Liver (tissue), 9 donors: Measurements from ENCODE around the gene MLLT6. TPM values are rescaled to one million over a fixed set of nuclear protein-coding genes. Genes with fewer than 3 reads are reported as not detected.
A peak's percentile ranks its signal among the peaks of the same experiment; 100 is the strongest.

ENCODE experiments used
- DNase-seq: peaks from one replicate; pipeline ENCODE4 v3.0.0-alpha.2; 2017; ENCODE audit warnings: low spot score
- H3K27ac ChIP-seq, 2 donors: one replicate each; pipeline ENCODE4 v1.7.0; 2013; ENCODE audit warnings: inconsistent platforms in 2 of 2, low read length in 2 of 2, control low read depth in 1 of 2, low read depth in 1 of 2, mild to moderate bottlenecking in 1 of 2
- H3K27me3 ChIP-seq, 4 donors: one replicate each; pipeline versions ENCODE4 v1.6.1 to v1.7.0; 2013; ENCODE audit warnings: low read length in 3 of 4, inconsistent platforms in 1 of 4, mild to moderate bottlenecking in 1 of 4, moderate library complexity in 1 of 4; ENCODE audit not compliant: control insufficient read depth in 4 of 4, insufficient read depth in 4 of 4
- H3K36me3 ChIP-seq, 4 donors: one replicate each; pipeline versions ENCODE4 v1.6.1 to v1.7.0; 2013; ENCODE audit warnings: low read length in 3 of 4, mild to moderate bottlenecking in 3 of 4, low read depth in 1 of 4, moderate library complexity in 1 of 4; ENCODE audit not compliant: control insufficient read depth in 4 of 4, insufficient read depth in 3 of 4
- H3K4me1 ChIP-seq, 4 donors: one replicate each; pipeline versions ENCODE4 v1.6.1 to v1.7.0; 2013; ENCODE audit warnings: low read length in 3 of 4, mild to moderate bottlenecking in 3 of 4, moderate library complexity in 1 of 4; ENCODE audit not compliant: control insufficient read depth in 4 of 4, insufficient read depth in 4 of 4
- H3K4me3 ChIP-seq, 3 donors: one replicate each; pipeline versions ENCODE4 v1.6.1 to v1.7.0; 2013; ENCODE audit warnings: low read length in 3 of 3, control low read depth in 1 of 3, low read depth in 1 of 3, mild to moderate bottlenecking in 1 of 3
- H3K9ac ChIP-seq, 2 donors: one replicate each; pipeline ENCODE4 v1.7.0; 2013; ENCODE audit warnings: low read length in 2 of 2, mild to moderate bottlenecking in 2 of 2, moderate library complexity in 2 of 2, control low read depth in 1 of 2, low read depth in 1 of 2
- H3K9me3 ChIP-seq, 4 donors: one replicate each; pipeline versions ENCODE4 v1.6.1 to v1.7.0; 2013; ENCODE audit warnings: low read length in 3 of 4; ENCODE audit not compliant: control insufficient read depth in 4 of 4
- CTCF ChIP-seq: fragments of 150-350 bp; IDR thresholded peaks from 2 replicates; pipeline ENCODE4 v1.5.1; 2017; ENCODE audit warnings: improper control_type of control experiment, low read depth, low read length; ENCODE audit not compliant: missing input control
- FOXA1 ChIP-seq: IDR thresholded peaks from 2 replicates; pipeline ENCODE4 v1.6.1; 2016; ENCODE audit warnings: antibody characterized with exemption
- HNF4A ChIP-seq, 2 donors: conservative IDR thresholded peaks; 2 replicates each; pipeline ENCODE4 v1.6.1; 2016; ENCODE audit warnings: antibody characterized with exemption in 2 of 2, mild to moderate bottlenecking in 2 of 2
- JUND ChIP-seq, 2 donors: IDR thresholded peaks; 2 replicates each; pipeline ENCODE4 v1.6.1; 2016; ENCODE audit warnings: antibody characterized with exemption in 2 of 2
- NR2F2 ChIP-seq: IDR thresholded peaks from 2 replicates; pipeline ENCODE4 v1.6.1; 2016; ENCODE audit warnings: antibody characterized with exemption
- RAD21 ChIP-seq, 2 donors: IDR thresholded peaks; 2 replicates each; pipeline ENCODE4 v1.6.1; 2016; ENCODE audit warnings: antibody characterized with exemption in 2 of 2, mild to moderate bottlenecking in 2 of 2
- REST ChIP-seq: IDR thresholded peaks from 2 replicates; pipeline ENCODE4 v1.6.1; 2016; ENCODE audit warnings: antibody characterized with exemption, mild to moderate bottlenecking
- YY1 ChIP-seq: IDR thresholded peaks from 2 replicates; pipeline ENCODE4 v1.6.1; 2016; ENCODE audit warnings: antibody characterized with exemption, mild to moderate bottlenecking
- whole genome bisulfite sequencing: extraction: QIAGEN DNeasy Blood & Tissue Kit; methylation state at CpG from one replicate; pipeline ENCODE4 v1.1.7; 2013; 5-methylcytosine and 5-hydroxymethylcytosine counted together
- polyA plus RNA-seq, 2 donors: library from polyadenylated mRNA; stranded (reverse) in 1 of 2; unstranded in 1 of 2; fragments of 200-250 nt in 1 of 2; fragments of >200 nt in 1 of 2; fragmentation: Nextera tagmentation in 1 of 2; extraction: Ambion mirVana in 1 of 2; gene quantifications; one replicate each; pipeline versions ENCODE4 v1.2.1 to v1.2.3, GENCODE V29; 2013 to 2015
- total RNA-seq, 2 donors: library from RNA; depleted of rRNA; stranded (reverse); fragments of >200 nt; gene quantifications; one replicate each; pipeline ENCODE4 v1.2.3, GENCODE V29; 2014
- donor health status: healthy.
- donor health status: healthy.
- donor health status: healthy.
- donor health status: healthy.
- donor health status: healthy.

MLLT6 gene
- total and polyA plus RNA-seq, 4 donors = 3.3 to 22.8 (median 8.1) TPM

- no peak for TF ChIP-seq REST
Observed at GRCh38 chr17:38733982-38734973, 29.2 kb downstream of the MLLT6 start (continued).

GRCh38 chr17:38735161-38735997 lies 30.3 kb downstream of the MLLT6 start:
- DNase-seq = peak; percentile 76
- no peak overlapping the region for H3K4me3 ChIP-seq
- TF ChIP-seq NR2F2 = no peak
- TF ChIP-seq HNF4A (conservative IDR thresholded peaks at IDR 0.05) = no peak
- peak; percentile 77 for TF ChIP-seq CTCF
- TF ChIP-seq RAD21 (IDR thresholded peaks at IDR 0.05) = peak; percentile 72 to 81
- peaks cover 0 to 2% (median under 1%) of the 10 kb centered on the region in 4 donors for H3K36me3 ChIP-seq
- WGBS = 49% methylated on average over 23 of the region's 23 CpGs
- H3K4me1 ChIP-seq = peaks cover 11 to 35% (median 24%) of the 10 kb centered on the region in 4 donors
- no peak overlapping the region for H3K9ac ChIP-seq
- no peak overlapping the region for H3K27ac ChIP-seq
- no peaks in the 10 kb centered on the region for H3K9me3 ChIP-seq
- H3K27me3 ChIP-seq = no peaks in the 10 kb centered on the region

- WGBS = 92% methylated on average over 14 of the region's 14 CpGs
- Histone ChIP-seq H3K4me1 (peaks cover 3 to 26% (median 13%) of the 10 kb centered on the region in 4 donors), H3K9me3 (no peaks in the 10 kb centered on the region), H3K27me3 (no peaks in the 10 kb centered on the region), H3K27ac (no peak overlapping the region), H3K36me3 (peaks cover 0 to 2% (median under 1%) of the 10 kb centered on the region in 4 donors), H3K9ac (no peak overlapping the region), H3K4me3 (no peak overlapping the region)
- no peak for DNase-seq
- TF ChIP-seq CTCF = no peak
- no peak for TF ChIP-seq YY1
- TF ChIP-seq JUND (IDR thresholded peaks at IDR 0.05) = no peak
- no peak for TF ChIP-seq HNF4A (conservative IDR thresholded peaks at IDR 0.05)
- TF ChIP-seq FOXA1 = no peak
Observed at GRCh38 chr17:38738007-38738662, 33.1 kb downstream of the MLLT6 start.
